A673 (cell line): Measurements from ENCODE around the gene FAM98C. TPM values are rescaled to one million over a fixed set of nuclear protein-coding genes. Genes with fewer than 3 reads are reported as not detected.

Experiments
- BruUV-seq: library from RNA; stranded (reverse); fragments of 400-500 nt; replicated peaks from 2 replicates; lab custom pipeline; 2021; lab: Mats Ljungman, UMichigan
- CTCF ChIA-PET: fragments of 300-600 bp; sonication (Branson Sonifier 250); formaldehyde crosslinking; loops from one replicate; lab custom pipeline; 2022; ENCODE audit warnings: antibody characterized with exemption; lab: Charles Lee
- POLR2A ChIA-PET: fragments of 300-600 bp; sonication (Branson Sonifier 250); formaldehyde crosslinking; loops from one replicate; lab custom pipeline; 2022; ENCODE audit warnings: antibody characterized with exemption; ENCODE audit not compliant: low non-redundant PET; lab: Charles Lee
- DNase-seq: peaks from one replicate; pipeline ENCODE4 v3.0.0-alpha.2; 2015; ENCODE audit warnings: low spot score
- H3K27ac ChIP-seq: fragments of 200-600 bp; sonication (generic); 2 replicates; pipeline ENCODE4 v1.5.1; 2016; ENCODE audit warnings: mixed run types, low read depth, mild to moderate bottlenecking, mixed read lengths, antibody characterized with exemption, low read length; ENCODE audit not compliant: poor library complexity, severe bottlenecking
- H3K27me3 ChIP-seq: fragments of 200-600 bp; sonication (generic); replicated peaks from 2 replicates; pipeline ENCODE4 v1.6.1; 2017; ENCODE audit warnings: mixed run types, low read depth, mild to moderate bottlenecking, mixed read lengths, antibody characterized with exemption, low read length; ENCODE audit not compliant: insufficient read depth, poor library complexity
- H3K36me3 ChIP-seq: fragments of 200-600 bp; sonication (generic); 2 replicates; pipeline ENCODE4 v1.6.1; 2016; ENCODE audit warnings: mixed run types, mild to moderate bottlenecking, mixed read lengths, antibody characterized with exemption, low read length; ENCODE audit not compliant: insufficient read depth, poor library complexity, severe bottlenecking
- H3K4me1 ChIP-seq: fragments of 200-600 bp; sonication (generic); 2 replicates; pipeline ENCODE4 v1.6.1; 2017; ENCODE audit warnings: mixed run types, mild to moderate bottlenecking, mixed read lengths, antibody characterized with exemption, low read length; ENCODE audit not compliant: insufficient read depth, poor library complexity, severe bottlenecking
- H3K4me3 ChIP-seq: fragments of 200-600 bp; sonication (generic); 2 replicates; pipeline ENCODE4 v1.5.1; 2016; ENCODE audit warnings: low read depth, mixed run types, mild to moderate bottlenecking, mixed read lengths, low read length; ENCODE audit not compliant: poor library complexity, severe bottlenecking
- H3K9me3 ChIP-seq: fragments of 200-600 bp; sonication (generic); 2 replicates; pipeline ENCODE4 v1.6.1; 2016; ENCODE audit warnings: mixed run types, low read depth, mild to moderate bottlenecking, mixed read lengths, antibody characterized with exemption, low read length; ENCODE audit not compliant: poor library complexity, severe bottlenecking
- EZH2 ChIP-seq: fragments of 200-600 bp; sonication (generic); IDR thresholded peaks from 2 replicates; pipeline ENCODE4 v1.6.1; 2017; ENCODE audit warnings: borderline replicate concordance, low read depth, mild to moderate bottlenecking, mixed read lengths, antibody characterized with exemption, low read length; ENCODE audit not compliant: poor library complexity, severe bottlenecking
- intact Hi-C: fragments of 100-400 bp; cut with micrococcal nuclease; formaldehyde crosslinking; loops from one replicate; pipeline ENCODE4 v1.10.0; 2022; ENCODE audit not compliant: unreplicated experiment
- total RNA-seq: library from RNA; stranded (reverse); gene quantifications from 2 replicates; pipeline ENCODE4 v1.2.3, GENCODE V29; 2021
- TF ChIP-seq, protein P1 (sequence below): fragments of 300-800, 200-600 bp; sonication (generic); conservative IDR thresholded peaks from 2 replicates; pipeline ENCODE4 v1.5.1; 2017; ENCODE audit warnings: low read depth, mild to moderate bottlenecking, antibody characterized with exemption, low read length, moderate library complexity, mixed read lengths

Gene FAM98C
- total RNA-seq, 1 experiment from 2014 or later, result 11.8 TPM

DNA sequence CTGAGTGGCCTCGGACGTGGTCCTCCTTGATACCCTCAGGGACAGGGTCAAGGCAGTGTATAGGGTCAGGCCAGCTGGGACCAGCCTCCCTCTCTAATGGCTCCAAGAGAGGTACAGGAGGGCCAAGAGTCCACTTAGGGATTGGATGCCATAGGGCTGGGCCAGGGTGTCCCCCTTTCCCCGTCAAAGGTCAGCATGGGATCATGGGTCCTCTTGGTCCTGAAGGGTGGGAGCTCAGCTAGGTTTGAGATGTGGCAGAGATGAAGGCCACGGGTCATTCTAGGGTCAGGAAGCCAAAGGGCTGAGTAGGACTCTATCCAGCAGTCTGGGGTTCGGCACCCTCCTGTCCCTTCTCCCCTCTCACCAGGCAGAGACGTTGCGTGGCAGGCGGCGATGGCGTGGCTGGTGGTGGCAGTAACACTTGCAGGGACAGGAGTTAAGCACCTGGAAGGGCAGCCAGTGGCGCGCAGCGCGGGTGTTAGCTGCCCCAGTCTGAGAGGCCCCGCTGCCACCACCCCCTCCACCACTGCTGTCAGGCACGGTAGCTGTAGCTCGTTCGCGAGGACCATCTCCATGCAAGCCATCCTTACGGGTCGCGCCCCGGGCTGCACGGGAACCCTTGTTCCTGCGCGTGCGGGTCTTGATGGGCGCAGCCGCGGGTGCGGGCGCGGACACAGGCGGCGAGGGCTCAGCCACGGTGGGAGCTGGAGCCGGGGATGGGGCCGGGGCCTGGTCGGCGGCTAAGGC is 17.7 kb upstream of the FAM98C start:
- Histone ChIP-seq H3K27ac (no peak overlapping the region), H3K36me3 (peaks cover 43% of the 10 kb centered on the region), H3K27me3 (no peaks in the 10 kb centered on the region), H3K4me3 (no peak overlapping the region), H3K4me1 (peaks cover 6% of the 10 kb centered on the region), H3K9me3 (no peaks in the 10 kb centered on the region)
- no TSS peak for BruUV-seq
- CTCF ChIA-PET, result no interaction called here
- DNase-seq, result no peak
- TF ChIP-seq EZH2, result no peak
- TF ChIP-seq, protein P1, sequence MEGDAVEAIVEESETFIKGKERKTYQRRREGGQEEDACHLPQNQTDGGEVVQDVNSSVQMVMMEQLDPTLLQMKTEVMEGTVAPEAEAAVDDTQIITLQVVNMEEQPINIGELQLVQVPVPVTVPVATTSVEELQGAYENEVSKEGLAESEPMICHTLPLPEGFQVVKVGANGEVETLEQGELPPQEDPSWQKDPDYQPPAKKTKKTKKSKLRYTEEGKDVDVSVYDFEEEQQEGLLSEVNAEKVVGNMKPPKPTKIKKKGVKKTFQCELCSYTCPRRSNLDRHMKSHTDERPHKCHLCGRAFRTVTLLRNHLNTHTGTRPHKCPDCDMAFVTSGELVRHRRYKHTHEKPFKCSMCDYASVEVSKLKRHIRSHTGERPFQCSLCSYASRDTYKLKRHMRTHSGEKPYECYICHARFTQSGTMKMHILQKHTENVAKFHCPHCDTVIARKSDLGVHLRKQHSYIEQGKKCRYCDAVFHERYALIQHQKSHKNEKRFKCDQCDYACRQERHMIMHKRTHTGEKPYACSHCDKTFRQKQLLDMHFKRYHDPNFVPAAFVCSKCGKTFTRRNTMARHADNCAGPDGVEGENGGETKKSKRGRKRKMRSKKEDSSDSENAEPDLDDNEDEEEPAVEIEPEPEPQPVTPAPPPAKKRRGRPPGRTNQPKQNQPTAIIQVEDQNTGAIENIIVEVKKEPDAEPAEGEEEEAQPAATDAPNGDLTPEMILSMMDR, result no peak
- POLR2A ChIA-PET, result no interaction called here
- intact Hi-C loops, result no loop called here

DNA sequence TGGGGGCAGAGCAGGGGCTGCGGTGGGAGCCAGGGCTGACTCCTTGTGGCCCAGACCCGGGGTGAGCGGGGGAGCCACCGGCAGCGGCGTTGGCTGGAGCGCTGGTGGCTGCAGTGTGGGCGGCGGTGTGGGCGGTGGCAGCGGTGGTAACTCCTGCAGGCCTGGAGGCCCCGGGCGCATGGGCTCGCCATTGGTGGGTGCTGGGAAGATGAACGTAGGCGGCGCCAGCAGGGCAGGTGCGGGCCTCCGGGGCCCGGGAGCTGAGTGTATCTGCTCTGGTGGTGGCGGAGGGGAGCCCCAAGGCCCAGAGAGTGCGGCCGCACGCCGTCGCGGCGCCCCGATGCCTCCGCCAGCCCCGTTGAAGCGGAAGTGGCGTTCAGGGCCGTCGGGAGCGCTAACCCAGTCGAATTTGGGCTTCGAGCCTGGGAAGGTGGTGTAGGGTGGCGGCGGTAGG is 17.1 kb upstream of the FAM98C start:
- Histone ChIP-seq H3K27me3 (no peaks in the 10 kb centered on the region), H3K9me3 (no peaks in the 10 kb centered on the region), H3K36me3 (peaks cover 38% of the 10 kb centered on the region), H3K27ac (no peak overlapping the region), H3K4me3 (no peak overlapping the region), H3K4me1 (peaks cover 6% of the 10 kb centered on the region)
- DNase-seq, result no peak
- TF ChIP-seq, protein P1, result no peak
- TF ChIP-seq EZH2, result no peak
- intact Hi-C loops, result no loop called here
- no TSS peak for BruUV-seq
- ChIA-PET CTCF (no interaction called here), POLR2A (no interaction called here)

DNA sequence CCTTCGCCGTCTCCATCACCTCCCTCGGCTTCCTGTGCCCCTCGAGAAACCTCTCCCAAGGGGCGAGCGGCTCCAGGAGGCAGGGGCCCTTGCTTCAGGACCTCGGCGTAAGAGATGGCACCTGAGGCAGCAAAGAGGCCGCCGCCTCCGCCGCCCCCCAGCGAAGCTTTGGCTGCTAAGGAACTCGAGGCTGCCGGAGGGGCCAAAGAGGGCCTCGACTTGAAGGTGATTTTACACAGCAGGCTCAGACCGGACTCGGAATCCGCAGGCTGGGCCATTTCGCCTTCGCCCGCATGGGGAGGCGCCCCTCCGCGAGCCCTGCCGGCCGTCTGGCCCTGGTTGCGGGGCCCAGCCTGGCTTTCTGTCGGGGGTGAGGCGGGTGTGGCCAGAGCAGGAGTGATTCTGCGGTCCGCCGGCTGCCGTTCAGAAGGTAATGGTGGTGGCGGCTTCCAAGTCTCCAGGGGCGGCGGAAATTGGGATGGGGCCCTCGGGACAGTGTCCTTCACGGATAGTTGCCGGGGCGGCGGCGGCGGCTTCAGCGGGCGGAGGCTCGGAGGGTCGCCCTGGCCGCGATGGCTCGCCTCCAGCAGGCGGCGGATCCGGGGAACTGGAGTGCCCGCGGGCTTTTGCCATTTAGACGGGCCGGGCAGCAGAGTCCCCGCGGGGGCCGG is 16.5 kb upstream of the FAM98C start:
- intact Hi-C loops, result no loop called here
- no peak for DNase-seq
- H3K27ac ChIP-seq, result no peak overlapping the region
- ChIA-PET POLR2A (no interaction called here), CTCF (no interaction called here)
- no peaks in the 10 kb centered on the region for H3K9me3 ChIP-seq
- peaks cover 32% of the 10 kb centered on the region for H3K36me3 ChIP-seq
- no peak overlapping the region for H3K4me3 ChIP-seq
- H3K4me1 ChIP-seq, result peaks cover 6% of the 10 kb centered on the region
- H3K27me3 ChIP-seq, result no peaks in the 10 kb centered on the region
- TF ChIP-seq, protein P1, result no peak
- no peak for TF ChIP-seq EZH2
- no TSS peak for BruUV-seq
